Lower leg skin (tissue), 4 donors: ENCODE data around the gene ITPKB. TPM values are rescaled to one million over a fixed set of nuclear protein-coding genes. Genes with fewer than 3 reads are reported as not detected.

Experiments used
- DNase-seq, 2 donors: peaks; one replicate each; pipeline ENCODE4 v3.0.0-alpha.2; 2019; ENCODE audit warnings: low spot score in 2 of 2
- H3K4me3 ChIP-seq: fragments of 200-600 bp; sonication (generic); 2 replicates; pipeline ENCODE4 v1.5.1; 2017; ENCODE audit warnings: mild to moderate bottlenecking, low read depth; ENCODE audit not compliant: poor library complexity, severe bottlenecking
- POLR2A ChIP-seq, 2 donors: fragments of 450-650 bp; IDR thresholded peaks; one replicate each; pipeline ENCODE4 v1.6.1; 2016 to 2017; ENCODE audit warnings: antibody characterized with exemption in 2 of 2, mild to moderate bottlenecking in 1 of 2, moderate library complexity in 1 of 2
- WGBS, 2 donors: methylation state at CpG; one replicate each; pipeline ENCODE4 v1.1.5; 2018; 5-methylcytosine and 5-hydroxymethylcytosine counted together
- intact Hi-C: fragments of 100-400 bp; cut with DNase I; formaldehyde crosslinking; loops from one replicate; pipeline ENCODE4 v1.15.0; 2023; ENCODE audit warnings: low total_unique reads
- total RNA-seq, 4 donors: library from RNA; depleted of rRNA; stranded (reverse); fragments of >200 nt; gene quantifications; one replicate each; pipeline ENCODE4 v1.1.0, GENCODE V29; 2016
- TF ChIP-seq, protein P1 (sequence below), 3 donors: fragments of 450-650 bp; IDR thresholded peaks; one replicate each; pipeline ENCODE4 v1.5.1; 2016; ENCODE audit warnings: antibody characterized with exemption in 3 of 3, mild to moderate bottlenecking in 3 of 3, moderate library complexity in 2 of 3

Gene ITPKB
- total RNA-seq, 4 donors from 2014 or later, result 39.3 to 57.2 (median 44.1) TPM

DNA sequence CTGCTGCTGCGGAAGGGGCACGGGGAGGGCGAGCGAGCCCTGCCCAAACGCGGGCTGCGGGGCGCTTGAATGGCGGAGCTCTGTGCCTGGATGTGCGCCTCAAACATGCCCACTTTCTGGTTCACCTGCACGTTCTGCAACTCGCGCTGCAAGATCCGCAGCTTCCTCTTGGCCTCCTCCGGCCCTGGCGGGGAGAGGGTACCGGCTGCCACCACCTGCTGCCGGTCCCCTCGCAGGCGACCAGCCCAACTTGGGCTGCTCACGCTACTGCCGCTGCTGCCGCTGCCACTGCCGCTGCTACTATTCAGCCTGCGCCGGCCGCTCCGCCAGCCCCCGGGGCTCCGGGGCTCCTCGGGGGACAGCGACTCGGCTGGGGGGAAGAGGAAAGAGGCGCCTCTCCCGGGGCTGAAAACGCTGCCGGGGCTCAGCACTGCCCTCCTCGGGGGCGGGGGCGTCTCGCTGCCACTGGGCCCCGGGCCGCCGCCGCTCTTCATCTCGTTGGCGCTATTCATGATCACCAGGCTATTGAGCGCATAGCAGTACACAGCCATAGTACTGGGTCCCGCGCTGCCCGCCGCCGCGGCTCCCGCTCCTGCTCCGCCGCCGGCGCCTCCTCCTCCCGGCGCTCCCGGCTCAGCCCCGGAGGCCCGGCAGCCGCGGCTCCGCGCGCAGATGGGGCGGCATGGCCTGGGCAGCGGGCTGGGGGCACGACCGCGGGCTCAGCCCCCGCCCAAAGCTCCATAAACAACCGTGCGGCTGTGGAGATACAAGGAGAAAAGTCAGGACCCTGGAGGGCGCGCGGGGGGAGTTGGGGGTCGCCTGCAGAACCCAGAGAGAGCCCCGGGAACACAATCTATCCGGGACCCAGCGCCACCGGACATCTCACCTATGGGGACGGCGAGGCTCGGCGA is 1.9 kb downstream of the ITPKB start:
- 19 to 25% methylated on average over 43 to 83 of the region's 89 CpGs for WGBS, 2 donors
- TF ChIP-seq, protein P1, sequence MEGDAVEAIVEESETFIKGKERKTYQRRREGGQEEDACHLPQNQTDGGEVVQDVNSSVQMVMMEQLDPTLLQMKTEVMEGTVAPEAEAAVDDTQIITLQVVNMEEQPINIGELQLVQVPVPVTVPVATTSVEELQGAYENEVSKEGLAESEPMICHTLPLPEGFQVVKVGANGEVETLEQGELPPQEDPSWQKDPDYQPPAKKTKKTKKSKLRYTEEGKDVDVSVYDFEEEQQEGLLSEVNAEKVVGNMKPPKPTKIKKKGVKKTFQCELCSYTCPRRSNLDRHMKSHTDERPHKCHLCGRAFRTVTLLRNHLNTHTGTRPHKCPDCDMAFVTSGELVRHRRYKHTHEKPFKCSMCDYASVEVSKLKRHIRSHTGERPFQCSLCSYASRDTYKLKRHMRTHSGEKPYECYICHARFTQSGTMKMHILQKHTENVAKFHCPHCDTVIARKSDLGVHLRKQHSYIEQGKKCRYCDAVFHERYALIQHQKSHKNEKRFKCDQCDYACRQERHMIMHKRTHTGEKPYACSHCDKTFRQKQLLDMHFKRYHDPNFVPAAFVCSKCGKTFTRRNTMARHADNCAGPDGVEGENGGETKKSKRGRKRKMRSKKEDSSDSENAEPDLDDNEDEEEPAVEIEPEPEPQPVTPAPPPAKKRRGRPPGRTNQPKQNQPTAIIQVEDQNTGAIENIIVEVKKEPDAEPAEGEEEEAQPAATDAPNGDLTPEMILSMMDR (IDR thresholded peaks at IDR 0.05), result no peak
- TF ChIP-seq POLR2A (IDR thresholded peaks at IDR 0.05), result no peak
- peak overlapping the region; percentile 91 for H3K4me3 ChIP-seq
- intact Hi-C loops, result loop anchor here (10.0 kb wide), 1 partner anchor 88 kb away; no protein-coding TSS in a partner anchor
- DNase-seq, result peak in 1 of 2 donors; percentile 25

DNA sequence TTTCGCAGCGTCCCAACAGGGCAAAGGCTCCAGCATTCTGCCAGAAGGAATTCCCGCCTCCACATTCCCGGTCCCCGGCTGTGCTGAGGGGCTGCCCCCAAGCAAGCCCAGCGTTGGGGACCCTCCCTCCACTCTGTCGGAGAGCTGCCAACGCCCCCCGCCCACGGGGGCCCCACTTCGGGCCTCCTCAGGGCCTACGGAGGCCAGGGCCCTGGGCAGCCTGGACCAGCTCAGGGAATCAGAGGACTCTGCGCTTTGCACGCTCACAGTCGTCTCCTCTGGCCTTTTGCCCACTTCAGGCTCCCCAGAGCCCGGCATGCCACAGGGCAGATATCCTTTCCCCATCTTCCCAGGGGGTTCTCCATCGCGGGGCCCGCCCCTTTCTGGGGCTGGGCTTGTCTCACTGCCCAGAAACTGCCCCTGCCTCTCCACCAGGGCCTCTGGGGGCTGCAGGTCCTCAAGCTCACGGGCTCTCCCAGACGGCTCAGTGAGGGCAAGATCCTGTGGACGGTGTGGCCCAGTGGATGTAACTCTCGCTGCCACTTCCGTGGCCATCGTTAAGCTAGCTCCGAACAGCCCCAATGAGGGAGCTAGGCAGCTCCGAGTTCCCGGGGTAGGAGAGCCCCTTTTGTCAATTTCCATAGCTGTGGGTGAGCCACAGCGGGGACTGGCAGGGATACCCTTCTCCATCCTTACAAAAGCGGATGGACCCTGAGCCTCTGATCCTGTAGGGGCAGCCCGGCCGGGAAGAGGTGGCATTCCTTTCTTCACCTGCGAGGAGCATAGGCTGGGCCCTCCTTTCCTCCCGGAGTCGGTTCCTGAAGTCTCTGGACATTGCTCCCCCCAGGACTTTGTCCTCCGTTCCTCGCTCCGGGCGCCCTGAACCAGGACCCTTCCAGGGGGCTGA is 2.8 kb downstream of the ITPKB start:
- peak in 1 of 2 donors; percentile 88 for DNase-seq
- no peak overlapping the region for H3K4me3 ChIP-seq
- WGBS, 2 donors, result 64 to 79% methylated on average over 32 to 39 of the region's 39 CpGs
- TF ChIP-seq POLR2A (IDR thresholded peaks at IDR 0.05), result no peak
- TF ChIP-seq, protein P1 (IDR thresholded peaks at IDR 0.05), result no peak
- intact Hi-C loops, result loop anchor here (10.0 kb wide), 1 partner anchor 89 kb away; no protein-coding TSS in a partner anchor

DNA sequence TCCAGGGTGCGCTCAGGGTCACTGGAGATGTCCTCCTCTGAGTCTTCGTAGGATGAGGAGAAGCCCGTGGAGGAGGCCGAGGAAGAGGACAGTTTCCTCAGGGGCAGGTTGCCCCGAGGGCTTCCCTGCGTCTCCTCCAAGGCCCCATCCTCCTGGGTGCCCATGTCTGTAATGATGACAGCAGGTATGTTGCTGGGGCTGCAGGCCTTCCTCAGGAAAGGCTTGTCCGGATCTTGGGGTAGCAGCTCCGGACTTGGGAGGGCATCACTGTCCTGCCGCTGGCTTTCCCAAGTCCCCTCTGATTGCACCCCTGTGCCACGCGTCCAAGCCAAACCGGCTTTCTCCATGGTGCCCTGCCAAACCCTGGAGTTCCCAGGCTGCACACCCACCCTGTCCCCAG is 3.5 kb downstream of the ITPKB start:
- TF ChIP-seq, protein P1 (IDR thresholded peaks at IDR 0.05), result no peak
- no peak for TF ChIP-seq POLR2A (IDR thresholded peaks at IDR 0.05)
- intact Hi-C loops, result loop anchor here (10.0 kb wide), 1 partner anchor 89 kb away; no protein-coding TSS in a partner anchor
- DNase-seq, result no peak
- WGBS, 2 donors, result 70 to 73% methylated on average over 12 of the region's 12 CpGs
- no peak overlapping the region for H3K4me3 ChIP-seq

DNA sequence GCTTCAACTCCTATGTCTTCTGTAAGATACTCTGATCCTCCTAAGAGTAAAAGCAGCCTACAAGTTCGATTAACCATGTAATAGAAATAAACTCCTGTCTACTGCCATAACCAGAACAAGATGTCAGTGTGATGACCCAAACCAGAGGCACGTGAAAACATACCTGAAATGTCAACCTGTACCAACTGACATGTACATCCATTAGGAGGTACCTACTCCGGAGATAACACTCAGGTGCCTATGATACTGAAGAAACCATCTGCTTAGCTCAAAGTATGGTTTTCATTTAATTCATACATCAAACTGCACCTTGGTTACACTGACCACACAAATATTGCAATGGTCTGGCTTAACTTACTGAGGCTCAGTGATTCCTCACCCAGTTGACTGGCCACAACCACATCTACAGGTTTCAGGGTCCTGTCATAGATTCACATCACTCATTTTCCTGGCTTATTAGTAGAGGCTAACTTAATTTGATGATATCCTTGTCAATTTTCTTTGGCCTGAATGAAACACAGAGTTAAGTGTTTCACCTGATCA is 4.4 kb downstream of the ITPKB start:
- no peak for TF ChIP-seq POLR2A (IDR thresholded peaks at IDR 0.05)
- TF ChIP-seq, protein P1 (IDR thresholded peaks at IDR 0.05), result no peak
- intact Hi-C loops, result loop anchor here (10.0 kb wide), 1 partner anchor 90 kb away; no protein-coding TSS in a partner anchor
- WGBS, 2 donors, result 52 to 66% methylated on average over 3 of the region's 3 CpGs
- no peak for DNase-seq
- no peak overlapping the region for H3K4me3 ChIP-seq

DNA sequence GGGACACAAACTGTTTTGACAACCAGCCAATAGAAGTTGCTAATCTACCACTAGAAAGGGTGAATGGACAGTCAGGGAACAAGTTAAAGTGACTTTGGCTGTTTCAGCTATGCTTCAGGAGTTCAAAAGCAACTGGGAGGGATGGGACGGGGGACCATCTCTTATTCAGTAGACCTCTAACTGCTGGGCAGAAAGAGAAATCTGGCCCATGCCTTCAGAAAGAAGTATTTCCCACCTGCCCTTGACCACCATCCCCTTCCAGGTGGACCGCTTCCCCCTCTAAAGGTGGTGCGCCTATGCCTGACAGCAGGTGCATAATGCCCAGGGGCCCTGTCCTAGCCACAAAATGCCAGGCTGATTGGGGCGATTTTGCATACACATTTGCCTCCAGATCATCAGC is 5.2 kb downstream of the ITPKB start:
- TF ChIP-seq, protein P1 (IDR thresholded peaks at IDR 0.05), result no peak
- no peak for TF ChIP-seq POLR2A (IDR thresholded peaks at IDR 0.05)
- intact Hi-C loops, result loop anchor here (10.0 kb wide), 1 partner anchor 91 kb away; no protein-coding TSS in a partner anchor
- DNase-seq, result no peak
- no peak overlapping the region for H3K4me3 ChIP-seq
- 75 to 85% methylated on average over 4 of the region's 4 CpGs for WGBS, 2 donors
